Esophagus squamous epithelium (tissue), 4 donors: ENCODE measurements around the gene AFAP1L2.

Source experiments
- CTCF ChIP-seq, 6 experiments: fragments of 450-650 bp in 4 of 6; fragments of 200-600 bp in 2 of 6; sonication (generic) in 2 of 6; IDR thresholded peaks; one replicate each; pipeline ENCODE4 v1.5.1; 2016 to 2019; ENCODE audit warnings: antibody characterized with exemption in 6 of 6, mild to moderate bottlenecking in 4 of 6, moderate library complexity in 4 of 6
- POLR2A ChIP-seq, 4 donors: fragments of 450-650 bp; IDR thresholded peaks; one replicate each; pipeline ENCODE4 v1.6.1; 2017; ENCODE audit warnings: antibody characterized with exemption in 4 of 4, mild to moderate bottlenecking in 4 of 4, moderate library complexity in 3 of 4

GRCh38 chr10:114290038-114290437 lies 114.3 kb downstream of the AFAP1L2 start:
- TF ChIP-seq POLR2A (IDR thresholded peaks at IDR 0.05) (no peak), CTCF (IDR thresholded peaks at IDR 0.05) (no peak)
